Upper lobe of left lung (tissue), 4 donors: ENCODE measurements around the gene ACTG1.

Source experiments
- EP300 ChIP-seq, 4 donors: sonication (generic); formaldehyde crosslinking; IDR thresholded peaks; one replicate each; pipeline ENCODE4 v1.5.1; 2017; ENCODE audit warnings: antibody characterized with exemption in 4 of 4, control low read depth in 2 of 4
- POLR2A ChIP-seq, 4 donors: fragments of 450-650 bp; IDR thresholded peaks; one replicate each; pipeline ENCODE4 v1.5.1; 2016 to 2017; ENCODE audit warnings: antibody characterized with exemption in 4 of 4, mild to moderate bottlenecking in 2 of 4
- TF ChIP-seq, protein P1 (sequence below), 6 experiments: fragments of 450-650 bp in 4 of 6; fragments of 200-600 bp in 2 of 6; sonication (generic) in 2 of 6; IDR thresholded peaks; one replicate each; pipeline ENCODE4 v1.5.1; 2016 to 2019; ENCODE audit warnings: antibody characterized with exemption in 6 of 6

GRCh38 chr17:81478119-81478518, 34.5 kb downstream of the ACTG1 start:
- TF ChIP-seq, protein P1, sequence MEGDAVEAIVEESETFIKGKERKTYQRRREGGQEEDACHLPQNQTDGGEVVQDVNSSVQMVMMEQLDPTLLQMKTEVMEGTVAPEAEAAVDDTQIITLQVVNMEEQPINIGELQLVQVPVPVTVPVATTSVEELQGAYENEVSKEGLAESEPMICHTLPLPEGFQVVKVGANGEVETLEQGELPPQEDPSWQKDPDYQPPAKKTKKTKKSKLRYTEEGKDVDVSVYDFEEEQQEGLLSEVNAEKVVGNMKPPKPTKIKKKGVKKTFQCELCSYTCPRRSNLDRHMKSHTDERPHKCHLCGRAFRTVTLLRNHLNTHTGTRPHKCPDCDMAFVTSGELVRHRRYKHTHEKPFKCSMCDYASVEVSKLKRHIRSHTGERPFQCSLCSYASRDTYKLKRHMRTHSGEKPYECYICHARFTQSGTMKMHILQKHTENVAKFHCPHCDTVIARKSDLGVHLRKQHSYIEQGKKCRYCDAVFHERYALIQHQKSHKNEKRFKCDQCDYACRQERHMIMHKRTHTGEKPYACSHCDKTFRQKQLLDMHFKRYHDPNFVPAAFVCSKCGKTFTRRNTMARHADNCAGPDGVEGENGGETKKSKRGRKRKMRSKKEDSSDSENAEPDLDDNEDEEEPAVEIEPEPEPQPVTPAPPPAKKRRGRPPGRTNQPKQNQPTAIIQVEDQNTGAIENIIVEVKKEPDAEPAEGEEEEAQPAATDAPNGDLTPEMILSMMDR (IDR thresholded peaks at IDR 0.05), result no peak
- TF ChIP-seq EP300 (IDR thresholded peaks at IDR 0.05) (no peak), POLR2A (IDR thresholded peaks at IDR 0.05) (no peak)
